Smooth muscle cell (in vitro differentiated cells): ENCODE data around the gene CHMP2A. TPM values are rescaled to one million over a fixed set of nuclear protein-coding genes. Genes with fewer than 3 reads are reported as not detected.

Source experiments
- DNase-seq: peaks from one replicate; lab custom pipeline; 2025; ENCODE audit not compliant: unreplicated experiment; lab: John Stamatoyannopoulos, UW
- H2AFZ ChIP-seq: fragments of 200-600 bp; sonication (generic); 2 replicates; pipeline ENCODE4 v1.6.0; 2016; ENCODE audit warnings: antibody characterized with exemption, low read depth, mild to moderate bottlenecking
- H3F3A ChIP-seq: fragments of 200-600 bp; sonication (generic); 2 replicates; pipeline ENCODE4 v1.6.0; 2017; ENCODE audit warnings: antibody characterized with exemption, low read depth
- H3K27ac ChIP-seq: fragments of 200-600 bp; sonication (generic); 2 replicates; pipeline ENCODE4 v1.5.1; 2016; ENCODE audit warnings: low read depth, mild to moderate bottlenecking
- H3K27me3 ChIP-seq: fragments of 200-600 bp; sonication (generic); 2 replicates; pipeline ENCODE4 v1.6.1; 2016; ENCODE audit warnings: low read depth, mild to moderate bottlenecking
- H3K36me3 ChIP-seq: fragments of 200-600 bp; sonication (generic); 2 replicates; pipeline ENCODE4 v1.5.1; 2016; ENCODE audit warnings: low read depth
- H3K4me1 ChIP-seq: fragments of 200-600 bp; sonication (generic); 2 replicates; pipeline ENCODE4 v1.5.1; 2016; ENCODE audit warnings: low read depth
- H3K4me2 ChIP-seq: fragments of 200-600 bp; sonication (generic); 2 replicates; pipeline ENCODE4 v1.6.0; 2016; ENCODE audit warnings: mild to moderate bottlenecking
- H3K4me3 ChIP-seq: fragments of 200-600 bp; sonication (generic); 2 replicates; pipeline ENCODE4 v1.5.1; 2016; ENCODE audit warnings: mild to moderate bottlenecking
- H3K79me2 ChIP-seq: fragments of 200-600 bp; sonication (generic); 2 replicates; pipeline ENCODE4 v1.6.0; 2016; ENCODE audit warnings: low read depth, mild to moderate bottlenecking
- H3K9ac ChIP-seq: fragments of 200-600 bp; sonication (generic); 2 replicates; pipeline ENCODE4 v1.6.0; 2016; ENCODE audit warnings: low read depth
- H3K9me3 ChIP-seq: fragments of 200-600 bp; sonication (generic); replicated peaks from 2 replicates; pipeline ENCODE4 v1.5.1; 2016; ENCODE audit warnings: low read depth
- H4K20me1 ChIP-seq: fragments of 200-600 bp; sonication (generic); 2 replicates; pipeline ENCODE4 v1.6.0; 2016; ENCODE audit warnings: low read depth
- WGBS: methylation state at CpG from one replicate; pipeline ENCODE4 v1.1.7; 2016; ENCODE audit warnings: low lambda C conversion rate; 5-methylcytosine and 5-hydroxymethylcytosine counted together
- polyA plus RNA-seq: library from polyadenylated mRNA; unstranded; fragments of >200 nt; fragmentation: Nextera tagmentation; extraction: Ambion mirVana; gene quantifications from 2 replicates; pipeline ENCODE4 v1.2.1, GENCODE V29; 2016
- total RNA-seq: library from RNA; depleted of rRNA; stranded (reverse); fragments of >200 nt; gene quantifications from 2 replicates; pipeline ENCODE4 v1.2.3, GENCODE V29; 2014
- TF ChIP-seq, protein P1 (sequence below): fragments of 200-600 bp; sonication (generic); IDR thresholded peaks from 2 replicates; pipeline ENCODE4 v1.5.1; 2017; ENCODE audit warnings: borderline replicate concordance, mild to moderate bottlenecking, antibody characterized with exemption; ENCODE audit not compliant: insufficient read depth, poor library complexity, severe bottlenecking

The CHMP2A gene
- total and polyA plus RNA-seq, 2 experiments from 2014 or later: 153 to 213 TPM

DNA sequence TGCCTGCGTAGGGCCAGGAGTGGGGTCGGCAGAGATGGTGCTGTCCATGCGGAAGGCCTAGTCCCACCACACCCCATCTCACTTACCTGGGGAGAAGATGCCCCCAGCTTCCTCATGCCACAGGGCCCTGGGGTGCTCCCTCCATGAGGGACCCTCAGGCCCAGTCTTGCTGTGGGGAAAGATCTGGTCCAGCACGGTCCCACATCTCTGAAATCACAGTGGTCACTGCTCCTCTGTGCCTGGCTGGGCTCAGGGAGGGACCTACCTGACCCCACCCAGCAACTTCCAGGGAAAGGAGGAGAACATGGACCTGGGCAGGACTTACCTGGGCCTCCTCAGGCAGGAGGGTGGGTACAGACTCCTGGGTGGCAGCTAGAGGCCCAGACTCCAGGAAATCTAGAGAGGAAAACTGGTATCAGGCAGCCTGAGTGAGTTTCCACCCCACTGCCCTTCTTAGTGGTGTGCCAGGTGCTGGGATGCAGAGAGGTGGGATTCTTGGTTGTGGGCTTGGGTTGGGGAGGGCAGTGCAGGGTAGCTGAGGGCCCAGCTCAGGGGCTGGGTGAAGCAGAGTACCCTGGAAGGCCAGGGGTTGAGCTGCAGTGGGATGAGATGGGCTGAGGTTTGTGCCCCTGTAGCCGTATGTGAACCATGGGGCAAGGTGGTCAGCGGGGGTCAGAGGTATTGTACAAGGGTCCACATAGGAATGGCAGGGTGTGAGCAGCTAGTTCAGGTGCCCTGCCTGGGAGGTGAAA, 14.5 kb upstream of the CHMP2A start:
- 100% methylated on average over 5 of the region's 6 CpGs for WGBS
- Histone ChIP-seq H3K27me3 (no peaks in the 10 kb centered on the region), H3K79me2 (peaks cover 3% of the 10 kb centered on the region), H3K27ac (no peak overlapping the region), H3K36me3 (no peaks in the 10 kb centered on the region), H3K9me3 (no peaks in the 10 kb centered on the region), H3K4me1 (peaks cover 10% of the 10 kb centered on the region), H3F3A (peaks cover 8% of the 10 kb centered on the region), H3K9ac (no peak overlapping the region), H3K4me2 (no peak overlapping the region), H2AFZ (no peak overlapping the region), H4K20me1 (no peaks in the 10 kb centered on the region), H3K4me3 (no peak overlapping the region)
- no peak for DNase-seq
- TF ChIP-seq, protein P1, sequence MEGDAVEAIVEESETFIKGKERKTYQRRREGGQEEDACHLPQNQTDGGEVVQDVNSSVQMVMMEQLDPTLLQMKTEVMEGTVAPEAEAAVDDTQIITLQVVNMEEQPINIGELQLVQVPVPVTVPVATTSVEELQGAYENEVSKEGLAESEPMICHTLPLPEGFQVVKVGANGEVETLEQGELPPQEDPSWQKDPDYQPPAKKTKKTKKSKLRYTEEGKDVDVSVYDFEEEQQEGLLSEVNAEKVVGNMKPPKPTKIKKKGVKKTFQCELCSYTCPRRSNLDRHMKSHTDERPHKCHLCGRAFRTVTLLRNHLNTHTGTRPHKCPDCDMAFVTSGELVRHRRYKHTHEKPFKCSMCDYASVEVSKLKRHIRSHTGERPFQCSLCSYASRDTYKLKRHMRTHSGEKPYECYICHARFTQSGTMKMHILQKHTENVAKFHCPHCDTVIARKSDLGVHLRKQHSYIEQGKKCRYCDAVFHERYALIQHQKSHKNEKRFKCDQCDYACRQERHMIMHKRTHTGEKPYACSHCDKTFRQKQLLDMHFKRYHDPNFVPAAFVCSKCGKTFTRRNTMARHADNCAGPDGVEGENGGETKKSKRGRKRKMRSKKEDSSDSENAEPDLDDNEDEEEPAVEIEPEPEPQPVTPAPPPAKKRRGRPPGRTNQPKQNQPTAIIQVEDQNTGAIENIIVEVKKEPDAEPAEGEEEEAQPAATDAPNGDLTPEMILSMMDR: no peak

GRCh38 chr19:58568453-58569130, 13.7 kb upstream of the CHMP2A start:
- Histone ChIP-seq H4K20me1 (no peaks in the 10 kb centered on the region), H3K36me3 (no peaks in the 10 kb centered on the region), H2AFZ (no peak overlapping the region), H3K9ac (no peak overlapping the region), H3F3A (peaks cover 10% of the 10 kb centered on the region), H3K4me1 (peaks cover 4% of the 10 kb centered on the region), H3K79me2 (peaks cover 3% of the 10 kb centered on the region), H3K27me3 (no peaks in the 10 kb centered on the region), H3K4me2 (no peak overlapping the region), H3K27ac (no peak overlapping the region), H3K9me3 (no peaks in the 10 kb centered on the region), H3K4me3 (no peak overlapping the region)
- no peak for DNase-seq
- 90% methylated on average over 4 of the region's 4 CpGs for WGBS
- TF ChIP-seq, protein P1: no peak

DNA sequence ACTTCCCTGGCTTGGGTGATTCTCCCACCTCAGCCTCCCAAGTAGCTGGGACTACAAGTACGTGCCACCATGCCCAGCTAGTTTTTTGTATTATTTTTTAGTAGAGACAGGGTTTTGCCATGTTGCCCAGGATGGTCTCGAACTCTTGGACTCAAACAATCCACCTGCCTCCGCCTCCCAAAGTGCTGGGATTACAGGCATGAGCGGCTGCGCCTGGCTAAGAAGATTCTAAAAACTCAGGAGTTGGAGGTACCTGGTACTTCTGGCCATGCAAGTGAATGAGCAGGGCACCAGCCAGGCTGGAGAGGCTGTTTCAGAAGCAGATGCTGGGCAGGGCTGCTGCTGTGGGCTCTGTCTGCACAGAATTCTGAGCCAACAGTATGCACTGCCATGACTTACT, 12.1 kb upstream of the CHMP2A start:
- H4K20me1 ChIP-seq: peaks cover 6% of the 10 kb centered on the region
- H3K4me3 ChIP-seq: no peak overlapping the region
- H2AFZ ChIP-seq: no peak overlapping the region
- WGBS: 96% methylated on average over 5 of the region's 5 CpGs
- no peaks in the 10 kb centered on the region for H3K4me1 ChIP-seq
- no peak overlapping the region for H3K9ac ChIP-seq
- H3K36me3 ChIP-seq: no peaks in the 10 kb centered on the region
- H3K4me2 ChIP-seq: no peak overlapping the region
- peaks cover 1% of the 10 kb centered on the region for H3K79me2 ChIP-seq
- H3K9me3 ChIP-seq: no peaks in the 10 kb centered on the region
- DNase-seq: no peak
- no peaks in the 10 kb centered on the region for H3K27me3 ChIP-seq
- H3F3A ChIP-seq: peaks cover 10% of the 10 kb centered on the region
- TF ChIP-seq, protein P1: no peak
- H3K27ac ChIP-seq: no peak overlapping the region

GRCh38 chr19:58563823-58564222, 8.9 kb upstream of the CHMP2A start:
- Histone ChIP-seq H3K79me2 (no peaks in the 10 kb centered on the region), H3K9me3 (no peaks in the 10 kb centered on the region), H3K27ac (no peak overlapping the region), H3K4me3 (no peak overlapping the region), H3K36me3 (no peaks in the 10 kb centered on the region), H2AFZ (no peak overlapping the region), H3K4me1 (peaks cover 6% of the 10 kb centered on the region), H3K9ac (no peak overlapping the region), H3K4me2 (no peak overlapping the region), H3F3A (peaks cover 10% of the 10 kb centered on the region), H4K20me1 (peaks cover 6% of the 10 kb centered on the region), H3K27me3 (no peaks in the 10 kb centered on the region)
- no peak for DNase-seq
- 88% methylated on average over 6 of the region's 6 CpGs for WGBS
- TF ChIP-seq, protein P1: no peak
